A549 (cell line): ENCODE measurements around the gene TCF7L2.

Source experiments
- CEBPB ChIP-seq, 2 experiments: fragments of >200 bp in 1 of 2; sonication (Bioruptor Twin) in 1 of 2; formaldehyde crosslinking in 1 of 2; IDR thresholded peaks; 2 replicates each; pipeline ENCODE4 v1.6.1; 2012 to 2016
- CTCF ChIP-seq: fragments of >200 bp; sonication (Bioruptor Twin); formaldehyde crosslinking; IDR thresholded peaks from 3 replicates; pipeline ENCODE4 v1.5.1; 2016
- ELK1 ChIP-seq: fragments of 150-350 bp; IDR thresholded peaks from 2 replicates; pipeline ENCODE4 v1.6.1; 2014; ENCODE audit warnings: low read depth, mild to moderate bottlenecking, low read length
- HDAC2 ChIP-seq: fragments of 200-600 bp; sonication (generic); IDR thresholded peaks from 2 replicates; pipeline ENCODE4 v1.6.1; 2016
- HOXA7 ChIP-seq: fragments of 250-450 bp; sonication (Bioruptor Pico); IDR thresholded peaks from 2 replicates; pipeline ENCODE4 v1.5.0; 2020; ENCODE audit warnings: mild to moderate bottlenecking, moderate library complexity
- JUNB ChIP-seq: fragments of >200 bp; sonication (Bioruptor Twin); formaldehyde crosslinking; IDR thresholded peaks from 2 replicates; pipeline ENCODE4 v1.6.1; 2016
- MAZ ChIP-seq: fragments of 150-350 bp; IDR thresholded peaks from 2 replicates; pipeline ENCODE4 v1.6.1; 2014; ENCODE audit warnings: antibody characterized with exemption, low read depth, low read length, borderline replicate concordance
- RAD21 ChIP-seq, 2 experiments: fragments of >200 bp in 1 of 2; sonication (Bioruptor Twin) in 1 of 2; formaldehyde crosslinking in 1 of 2; IDR thresholded peaks in 1 of 2; conservative IDR thresholded peaks in 1 of 2; 2 replicates in 1 of 2; 3 replicates in 1 of 2; pipeline ENCODE4 v1.6.1; 2012 to 2018; ENCODE audit warnings: inconsistent platforms in 1 of 2
- RCOR1 ChIP-seq: fragments of 150-350 bp; IDR thresholded peaks from 2 replicates; pipeline ENCODE4 v1.6.1; 2014; ENCODE audit warnings: antibody characterized with exemption, low read length, low read depth
- SMC3 ChIP-seq: fragments of >200 bp; sonication (Bioruptor Twin); formaldehyde crosslinking; IDR thresholded peaks from 3 replicates; pipeline ENCODE4 v1.6.1; 2018; ENCODE audit warnings: inconsistent platforms
- SREBF2 ChIP-seq: fragments of 450-650 bp; IDR thresholded peaks from 2 replicates; pipeline ENCODE4 v1.6.1; 2014; ENCODE audit warnings: mild to moderate bottlenecking, moderate library complexity
- TF ChIP-seq, protein P1 (sequence below): IDR thresholded peaks from 2 replicates; pipeline ENCODE4 v1.6.1; 2012
- TF ChIP-seq, protein P2 (sequence below): IDR thresholded peaks from 2 replicates; pipeline ENCODE4 v1.6.1; 2012; ENCODE audit warnings: low read depth, borderline replicate concordance

DNA sequence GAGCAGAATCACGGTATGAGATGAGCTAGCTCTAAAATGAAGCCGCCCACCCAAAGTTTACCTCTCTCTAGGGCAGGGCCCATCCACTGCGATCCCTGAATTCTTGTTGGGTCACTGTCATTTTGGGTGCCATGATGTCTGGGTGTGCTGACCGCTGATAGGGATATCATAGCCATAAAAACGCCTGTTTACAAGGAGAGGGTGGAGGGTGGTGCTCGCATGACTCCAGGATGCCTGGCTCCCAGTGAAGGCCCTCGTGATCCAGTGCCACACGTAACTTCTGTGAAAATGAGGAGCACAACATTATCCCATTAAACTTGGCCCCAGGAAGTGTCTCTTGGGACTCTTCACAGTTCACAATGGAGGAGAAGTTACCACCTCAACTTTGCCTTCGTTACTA lies 139.5 kb downstream of the TCF7L2 start:
- no peak for TF ChIP-seq ELK1
- TF ChIP-seq HDAC2 = no peak
- TF ChIP-seq CEBPB (IDR thresholded peaks at IDR 0.05) = no peak
- no peak for TF ChIP-seq SMC3
- no peak for TF ChIP-seq MAZ
- no peak for TF ChIP-seq CTCF
- TF ChIP-seq RAD21 (conservative IDR thresholded peaks at IDR 0.05 in 1 of 2, IDR thresholded peaks at IDR 0.05 in 1 of 2) = no peak
- TF ChIP-seq, protein P1, sequence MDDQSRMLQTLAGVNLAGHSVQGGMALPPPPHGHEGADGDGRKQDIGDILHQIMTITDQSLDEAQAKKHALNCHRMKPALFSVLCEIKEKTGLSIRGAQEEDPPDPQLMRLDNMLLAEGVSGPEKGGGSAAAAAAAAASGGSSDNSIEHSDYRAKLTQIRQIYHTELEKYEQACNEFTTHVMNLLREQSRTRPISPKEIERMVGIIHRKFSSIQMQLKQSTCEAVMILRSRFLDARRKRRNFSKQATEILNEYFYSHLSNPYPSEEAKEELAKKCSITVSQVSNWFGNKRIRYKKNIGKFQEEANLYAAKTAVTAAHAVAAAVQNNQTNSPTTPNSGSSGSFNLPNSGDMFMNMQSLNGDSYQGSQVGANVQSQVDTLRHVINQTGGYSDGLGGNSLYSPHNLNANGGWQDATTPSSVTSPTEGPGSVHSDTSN = no peak
- TF ChIP-seq, protein P2, sequence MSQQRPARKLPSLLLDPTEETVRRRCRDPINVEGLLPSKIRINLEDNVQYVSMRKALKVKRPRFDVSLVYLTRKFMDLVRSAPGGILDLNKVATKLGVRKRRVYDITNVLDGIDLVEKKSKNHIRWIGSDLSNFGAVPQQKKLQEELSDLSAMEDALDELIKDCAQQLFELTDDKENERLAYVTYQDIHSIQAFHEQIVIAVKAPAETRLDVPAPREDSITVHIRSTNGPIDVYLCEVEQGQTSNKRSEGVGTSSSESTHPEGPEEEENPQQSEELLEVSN = no peak
- no peak for TF ChIP-seq HOXA7 (CRISPR knock-in tag)
- no peak for TF ChIP-seq JUNB
- no peak for TF ChIP-seq RCOR1
- TF ChIP-seq SREBF2 = no peak
